A549 (cell line): ENCODE results near the gene MRM3. TPM values are rescaled to one million over a fixed set of nuclear protein-coding genes. Genes with fewer than 3 reads are reported as not detected.

Experiments used
- ATAC-seq, 2 experiments: fragments of 200-7000 bp in 1 of 2; fragments of >200 bp in 1 of 2; cut with Nextera tagmentation in 1 of 2; cut with Tn5 transposase in 1 of 2; 3 replicates each; pipeline versions ENCODE4 v1.8.0 to v1.9.1; 2018 to 2020; ENCODE audit warnings: mild to moderate bottlenecking in 1 of 2, moderate library complexity in 1 of 2
- CTCF ChIA-PET: fragments of 300-600 bp; sonication (Branson Sonifier 250); formaldehyde crosslinking; extraction: SDS; loops from one replicate; lab custom pipeline; 2021; ENCODE audit warnings: antibody characterized with exemption, inconsistent platforms; lab: Yijun Ruan, JAX
- POLR2A ChIA-PET: fragments of 350-600 bp; formaldehyde crosslinking; extraction: SDS; loops from one replicate; lab custom pipeline; 2021; ENCODE audit warnings: antibody characterized with exemption, inconsistent platforms; lab: Yijun Ruan, JAX
- DNase-seq, 2 experiments: peaks; one replicate each; pipeline versions ENCODE4 v3.0.0 to v3.0.0-alpha.2; 2011 to 2016; ENCODE audit warnings: low read depth in 1 of 2, low spot score in 1 of 2
- FAIRE-seq: peaks from 2 replicates; lab custom pipeline; 2011; peaks lifted over from hg19 to GRCh38; lab: Jason Lieb, UNC
- H3K27ac ChIP-seq, 2 experiments: fragments of >200 bp; sonication (Bioruptor Twin); formaldehyde crosslinking; 3 replicates each; pipeline ENCODE4 v1.5.1; 2016 to 2017
- H3K4me1 ChIP-seq: fragments of >200 bp; sonication (Bioruptor Twin); formaldehyde crosslinking; 3 replicates; pipeline ENCODE4 v1.6.1; 2016
- H3K4me2 ChIP-seq: fragments of >200 bp; sonication (Bioruptor Twin); formaldehyde crosslinking; 3 replicates; pipeline ENCODE4 v1.6.1; 2016
- H3K4me3 ChIP-seq: fragments of >200 bp; sonication (Bioruptor Twin); formaldehyde crosslinking; 3 replicates; pipeline ENCODE4 v1.5.1; 2016
- H3K9me3 ChIP-seq: fragments of >200 bp; sonication (Bioruptor Twin); formaldehyde crosslinking; 3 replicates; pipeline ENCODE4 v1.6.1; 2016
- BCL3 ChIP-seq: fragments of >200 bp; sonication (Bioruptor Twin); formaldehyde crosslinking; IDR thresholded peaks from 3 replicates; pipeline ENCODE4 v1.6.1; 2016
- BHLHE40 ChIP-seq: IDR thresholded peaks from 2 replicates; pipeline ENCODE4 v1.6.1; 2012; ENCODE audit warnings: low read depth, low read length, inconsistent platforms
- CEBPB ChIP-seq, 2 experiments: fragments of >200 bp in 1 of 2; sonication (Bioruptor Twin) in 1 of 2; formaldehyde crosslinking in 1 of 2; IDR thresholded peaks; 2 replicates each; pipeline ENCODE4 v1.6.1; 2012 to 2016
- EP300 ChIP-seq, 2 experiments: fragments of >200 bp; sonication (Bioruptor Twin); formaldehyde crosslinking; IDR thresholded peaks; 2 replicates in 1 of 2; 3 replicates in 1 of 2; pipeline ENCODE4 v1.6.1; 2016 to 2017
- GATA3 ChIP-seq: IDR thresholded peaks from 2 replicates; pipeline ENCODE4 v1.6.1; 2012; ENCODE audit warnings: borderline replicate concordance
- HES2 ChIP-seq: fragments of >200 bp; sonication (Bioruptor Twin); formaldehyde crosslinking; IDR thresholded peaks from 2 replicates; pipeline ENCODE4 v1.6.1; 2016
- HEYL ChIP-seq: fragments of 250-450 bp; sonication (Bioruptor Pico); IDR thresholded peaks from 2 replicates; pipeline ENCODE4 v1.8.0; 2021; ENCODE audit warnings: mild to moderate bottlenecking, moderate library complexity
- HMGXB4 ChIP-seq: fragments of 250-450 bp; sonication (Bioruptor Pico); IDR thresholded peaks from 2 replicates; pipeline ENCODE4 v1.5.0; 2021; ENCODE audit warnings: mild to moderate bottlenecking, moderate library complexity, borderline replicate concordance
- HOXB5 ChIP-seq: fragments of 250-450 bp; sonication (Bioruptor Pico); IDR thresholded peaks from 2 replicates; pipeline ENCODE4 v1.5.0; 2020; ENCODE audit warnings: mild to moderate bottlenecking, moderate library complexity
- JUN ChIP-seq, 2 experiments: fragments of >200 bp; sonication (Bioruptor Twin); formaldehyde crosslinking; IDR thresholded peaks; 2 replicates in 1 of 2; 3 replicates in 1 of 2; pipeline ENCODE4 v1.6.1; 2016 to 2017
- KDM5A ChIP-seq: fragments of 200-600 bp; sonication (generic); IDR thresholded peaks from 2 replicates; pipeline ENCODE4 v1.6.1; 2016; ENCODE audit warnings: antibody characterized with exemption, mild to moderate bottlenecking
- MAZ ChIP-seq: fragments of 150-350 bp; IDR thresholded peaks from 2 replicates; pipeline ENCODE4 v1.6.1; 2014; ENCODE audit warnings: antibody characterized with exemption, low read depth, low read length, borderline replicate concordance
- NR3C1 ChIP-seq: fragments of >200 bp; sonication (Bioruptor Twin); formaldehyde crosslinking; IDR thresholded peaks from 3 replicates; pipeline ENCODE4 v1.6.1; 2017
- PBX3 ChIP-seq: IDR thresholded peaks from 2 replicates; pipeline ENCODE4 v1.6.1; 2012
- PHF8 ChIP-seq: fragments of 200-600 bp; sonication (generic); IDR thresholded peaks from 2 replicates; pipeline ENCODE4 v1.6.1; 2016; ENCODE audit warnings: low read depth, mild to moderate bottlenecking, antibody characterized with exemption, moderate library complexity, borderline replicate concordance
- POLR2AphosphoS2 ChIP-seq: conservative IDR thresholded peaks from 2 replicates; pipeline ENCODE4 v1.6.1; 2012; ENCODE audit warnings: low read length, improper control_type of control experiment, inconsistent platforms
- RAD21 ChIP-seq, 2 experiments: fragments of >200 bp in 1 of 2; sonication (Bioruptor Twin) in 1 of 2; formaldehyde crosslinking in 1 of 2; IDR thresholded peaks in 1 of 2; conservative IDR thresholded peaks in 1 of 2; 2 replicates in 1 of 2; 3 replicates in 1 of 2; pipeline ENCODE4 v1.6.1; 2012 to 2018; ENCODE audit warnings: inconsistent platforms in 1 of 2
- RARB ChIP-seq: fragments of 250-450 bp; sonication (Bioruptor Pico); IDR thresholded peaks from 2 replicates; pipeline ENCODE4 v1.8.0; 2021; ENCODE audit warnings: mild to moderate bottlenecking, moderate library complexity
- RNF2 ChIP-seq: fragments of 200-600 bp; sonication (generic); IDR thresholded peaks from 2 replicates; pipeline ENCODE4 v1.6.1; 2016; ENCODE audit warnings: low read depth, mild to moderate bottlenecking, antibody characterized with exemption, moderate library complexity, borderline replicate concordance
- SMC3 ChIP-seq: fragments of >200 bp; sonication (Bioruptor Twin); formaldehyde crosslinking; IDR thresholded peaks from 3 replicates; pipeline ENCODE4 v1.6.1; 2018; ENCODE audit warnings: inconsistent platforms
- TP53 ChIP-seq: fragments of 250-450 bp; sonication (Bioruptor Pico); IDR thresholded peaks from 2 replicates; pipeline ENCODE4 v1.5.0; 2021; ENCODE audit warnings: mild to moderate bottlenecking, moderate library complexity
- WGBS: methylation state at CpG from one replicate; pipeline ENCODE4 v1.1.6; 2017; ENCODE audit errors: missing lambda C conversion rate; 5-methylcytosine and 5-hydroxymethylcytosine counted together
- polyA plus RNA-seq, 4 experiments: library from polyadenylated mRNA; depleted of rRNA in 3 of 4; stranded (reverse); fragments of >200 nt; fragmentation: RNase III in 1 of 4; extraction: RNeasy Plus Mini Kit Qiagen cat#74134 plus additional on column Dnase treatment in 1 of 4; gene quantifications; 2 replicates in 3 of 4; 3 replicates in 1 of 4; pipeline ENCODE4 v1.2.3, GENCODE V29; 2011 to 2017

MRM3 gene
- polyA plus RNA-seq, 2 of the 4 experiments (the other 2 are of a cell fraction), result 38.8 to 47.1 TPM

GRCh38 chr17:800446-801242 is 18.5 kb downstream of the MRM3 start:
- no peak for FAIRE-seq
- H3K4me3 ChIP-seq, result no peak overlapping the region
- H3K9me3 ChIP-seq, result no peaks in the 10 kb centered on the region
- ChIA-PET CTCF (interaction anchor here (1.0 to 19.5 kb wide), 4 partner anchors 8 to 199 kb away, joined by 4 to 428 read pairs (median 18); partner anchors contain the start of genes NXN and TIMM22), POLR2A (interaction anchor here (0.5 to 1.3 kb wide), 2 partner anchors 13 to 181 kb away, joined by 3 read pairs; no protein-coding TSS in a partner anchor)
- no peak for DNase-seq
- WGBS, result 91% methylated on average over 39 of the region's 39 CpGs
- no peak overlapping the region for H3K4me2 ChIP-seq
- ATAC-seq, result no peak
- no peak for TF ChIP-seq JUN (IDR thresholded peaks at IDR 0.05)
- no peak for TF ChIP-seq HES2
- TF ChIP-seq RARB, result no peak
- no peak for TF ChIP-seq BHLHE40
- no peak for TF ChIP-seq PBX3
- no peak for TF ChIP-seq NR3C1
- no peak for TF ChIP-seq BCL3
- no peak for TF ChIP-seq HOXB5 (CRISPR knock-in tag)
- TF ChIP-seq CEBPB (IDR thresholded peaks at IDR 0.05), result no peak
- TF ChIP-seq GATA3, result no peak
- no peak for TF ChIP-seq HEYL (CRISPR knock-in tag)
- TF ChIP-seq TP53 (CRISPR knock-in tag), result no peak
- no peak for TF ChIP-seq POLR2AphosphoS2
- TF ChIP-seq MAZ, result no peak
- no peak for TF ChIP-seq SMC3
- TF ChIP-seq RAD21 (conservative IDR thresholded peaks at IDR 0.05 in 1 of 2, IDR thresholded peaks at IDR 0.05 in 1 of 2), result no peak
- TF ChIP-seq KDM5A, result no peak
- TF ChIP-seq HMGXB4 (CRISPR knock-in tag), result no peak
- no peak for TF ChIP-seq PHF8
- TF ChIP-seq, all 56 proteins: peak for 0
- Histone ChIP-seq H3K27ac (no peak overlapping the region), H3K4me1 (no peaks in the 10 kb centered on the region)

GRCh38 chr17:801660-802059 is 19.5 kb downstream of the MRM3 start:
- ATAC-seq (peak in 1 of 2 experiments; percentile 9; a peak in 1 of 6 replicates), DNase-seq (no peak), FAIRE-seq (no peak)
- Histone ChIP-seq H3K27ac (no peak overlapping the region; a peak in 1 of 6 replicates), H3K4me1 (no peaks in the 10 kb centered on the region), H3K9me3 (no peaks in the 10 kb centered on the region), H3K4me3 (no peak overlapping the region), H3K4me2 (no peak overlapping the region)
- ChIA-PET CTCF (interaction anchor here (0.6 to 19.5 kb wide), 3 partner anchors 178 to 252 kb away, joined by 4 to 428 read pairs (median 31); partner anchors contain the start of genes NXN and TIMM22), POLR2A (interaction anchor here (1.3 kb wide), 1 partner anchor 180 kb away, joined by 3 read pairs; no protein-coding TSS in a partner anchor)
- TF ChIP-seq HOXB5 (CRISPR knock-in tag) (no peak), EP300 (IDR thresholded peaks at IDR 0.05) (no peak), RNF2 (no peak)
- 63% methylated on average over 6 of the region's 6 CpGs for WGBS
